K562 (cell line): ENCODE measurements around the gene SGSH. TPM values are rescaled to one million over a fixed set of nuclear protein-coding genes. Genes with fewer than 3 reads are reported as not detected.
A peak's percentile ranks its signal among the peaks of the same experiment; 100 is the strongest.

Experiments used
- ATAC-seq: fragments of 200-7000 bp; cut with Tn5 transposase; 3 replicates; pipeline ENCODE4 v1.9.1; 2020; ENCODE audit warnings: moderate library complexity
- BruUV-seq: library from RNA; stranded (reverse); fragments of 400-500 nt; replicated peaks from 2 replicates; lab custom pipeline; 2021; lab: Mats Ljungman, UMichigan
- CTCF ChIA-PET: fragments of 300-600 bp; formaldehyde crosslinking; extraction: SDS; loops from one replicate; lab custom pipeline; 2021; ENCODE audit warnings: low intra/inter-chr PET ratio; lab: Yijun Ruan, JAX
- POLR2A ChIA-PET: fragments of 300-600, 350-650 bp; sonication (Branson Sonifier 250); formaldehyde crosslinking; extraction: SDS; loops from one replicate; lab custom pipeline; 2021; ENCODE audit warnings: antibody characterized with exemption, inconsistent platforms; lab: Yijun Ruan, JAX
- DNase-seq, 4 experiments: peaks; one replicate each; pipeline versions ENCODE4 v3.0.0 to v3.0.0-alpha.2; 2011 to 2018; ENCODE audit warnings: low spot score in 3 of 4, mixed read lengths in 3 of 4; ENCODE audit errors: extremely low read depth in 1 of 4
- FAIRE-seq: peaks from 2 replicates; lab custom pipeline; 2011; peaks lifted over from hg19 to GRCh38; lab: Jason Lieb, UNC
- H2AFZ ChIP-seq: 2 replicates; pipeline ENCODE4 v1.6.0; 2011; ENCODE audit warnings: low read depth, low read length, control low read depth, inconsistent platforms
- H3K27ac ChIP-seq: fragments of 200-600 bp; 3 replicates; pipeline ENCODE4 v1.8.0; 2011; ENCODE audit warnings: low read depth, mild to moderate bottlenecking, control low read depth, inconsistent platforms, low read length, moderate library complexity, mixed read lengths; ENCODE audit errors: extremely low read depth
- H3K27me3 ChIP-seq, 2 experiments: fragments of 300-600 bp in 1 of 2; 2 replicates in 1 of 2; 3 replicates in 1 of 2; pipeline versions ENCODE4 v1.6.0 to v1.8.0; 2011; ENCODE audit warnings: inconsistent platforms in 2 of 2, low read length in 2 of 2, mild to moderate bottlenecking in 1 of 2, mixed read lengths in 1 of 2, moderate library complexity in 1 of 2; ENCODE audit not compliant: control insufficient read depth in 2 of 2, insufficient read depth in 2 of 2
- H3K36me3 ChIP-seq: fragments of 300-600 bp; 3 replicates; pipeline ENCODE4 v1.8.0; 2011; ENCODE audit warnings: mild to moderate bottlenecking, low read length, inconsistent platforms; ENCODE audit not compliant: control insufficient read depth, insufficient read depth
- H3K4me1 ChIP-seq, 2 experiments: fragments of 200-600 bp in 1 of 2; replicated peaks in 1 of 2; 2 replicates in 1 of 2; 3 replicates in 1 of 2; pipeline versions ENCODE4 v1.5.1 to v1.8.0; 2011; ENCODE audit warnings: inconsistent platforms in 2 of 2, low read length in 2 of 2, mild to moderate bottlenecking in 1 of 2, mixed read lengths in 1 of 2, moderate library complexity in 1 of 2; ENCODE audit not compliant: control insufficient read depth in 2 of 2, insufficient read depth in 2 of 2
- H3K4me2 ChIP-seq: 2 replicates; pipeline ENCODE4 v1.6.1; 2011; ENCODE audit warnings: low read length, control low read depth, inconsistent platforms, mixed read lengths; ENCODE audit not compliant: insufficient read depth
- H3K4me3 ChIP-seq: fragments of 200-600 bp; sonication (generic), shearing (Covaris generic); 2 replicates; pipeline ENCODE4 v1.5.1; 2016; ENCODE audit warnings: control low read depth, inconsistent platforms
- H3K79me2 ChIP-seq: fragments of 200-600 bp; 3 replicates; pipeline ENCODE4 v1.8.0; 2011; ENCODE audit warnings: low read length, inconsistent platforms; ENCODE audit not compliant: control insufficient read depth, insufficient read depth
- H3K9ac ChIP-seq, 2 experiments: 2 replicates each; pipeline versions ENCODE4 v1.6.0 to v1.6.1; 2011; ENCODE audit warnings: low read depth in 2 of 2, low read length in 2 of 2, control low read depth in 1 of 2, inconsistent platforms in 1 of 2, mild to moderate bottlenecking in 1 of 2, mixed read lengths in 1 of 2; ENCODE audit not compliant: insufficient read depth in 1 of 2
- H3K9me1 ChIP-seq: one replicate; pipeline ENCODE4 v1.6.0; 2011; ENCODE audit warnings: inconsistent platforms, mild to moderate bottlenecking, low read length, moderate library complexity; ENCODE audit not compliant: control insufficient read depth, insufficient read depth
- H3K9me3 ChIP-seq: replicated peaks from 2 replicates; pipeline ENCODE4 v1.5.1; 2011; ENCODE audit warnings: low read depth, low read length, inconsistent platforms; ENCODE audit not compliant: control insufficient read depth, insufficient read depth
- H4K20me1 ChIP-seq: replicated peaks from 2 replicates; pipeline ENCODE4 v1.6.1; 2011; ENCODE audit warnings: low read length, inconsistent platforms, mixed read lengths; ENCODE audit not compliant: control insufficient read depth, insufficient read depth
- CREM ChIP-seq: IDR thresholded peaks from 2 replicates; pipeline ENCODE4 v1.6.1; 2014; ENCODE audit warnings: antibody characterized with exemption, low read depth
- IRF1 ChIP-seq: sonication (generic); formaldehyde crosslinking; IDR thresholded peaks from 2 replicates; pipeline ENCODE4 v1.8.0; 2022; ENCODE audit warnings: missing genetic modification reagents, mild to moderate bottlenecking, borderline replicate concordance
- TGIF2 ChIP-seq: sonication (generic); formaldehyde crosslinking; IDR thresholded peaks from 2 replicates; pipeline ENCODE4 v1.8.1; 2022; ENCODE audit warnings: mild to moderate bottlenecking, missing genetic modification reagents, moderate library complexity
- VEZF1 ChIP-seq: fragments of 200-800 bp; sonication (Bioruptor generic); IDR thresholded peaks from 2 replicates; pipeline ENCODE4 v1.6.1; 2017; ENCODE audit warnings: missing genetic modification characterization, missing compliant biosample characterization
- ZBTB1 ChIP-seq: sonication (generic); formaldehyde crosslinking; IDR thresholded peaks from 2 replicates; pipeline ENCODE4 v1.8.1; 2023; ENCODE audit warnings: missing genetic modification reagents, low read depth, mild to moderate bottlenecking, borderline replicate concordance
- ZNF124 ChIP-seq: sonication (generic); formaldehyde crosslinking; IDR thresholded peaks from 2 replicates; pipeline ENCODE4 v1.8.1; 2022; ENCODE audit warnings: missing genetic modification reagents
- WGBS: fragments of 100-300 bp; shearing (Covaris generic); methylation state at CpG from one replicate; pipeline ENCODE4 v1.1.6; 2016; ENCODE audit warnings: low coverage, mixed read lengths; ENCODE audit not compliant: insufficient coverage; ENCODE audit errors: missing lambda C conversion rate; 5-methylcytosine and 5-hydroxymethylcytosine counted together
- in situ Hi-C: fragments of 300-500 bp; cut with MboI; formaldehyde crosslinking; loops from 4 replicates; pipeline ENCODE4 v1.15.0; 2018; ENCODE audit warnings: inconsistent platforms, mixed read lengths
- intact Hi-C: fragments of 100-400 bp; cut with micrococcal nuclease; formaldehyde crosslinking; loops from 2 replicates; pipeline ENCODE4 v1.14.2; 2022
- polyA plus RNA-seq, 8 experiments: library from polyadenylated mRNA; depleted of rRNA in 4 of 8; stranded (reverse) in 5 of 8; unstranded in 3 of 8; fragments of >200 nt; fragmentation: Nextera tagmentation in 2 of 8; fragmentation: Illumina TruSeq in 1 of 8; extraction: Ambion mirVana in 2 of 8; extraction: Trizol in 1 of 8; gene quantifications; 2 replicates each; pipeline versions ENCODE4 v1.2.1 to v1.2.3, GENCODE V29; 2011 to 2014; ENCODE audit warnings: inconsistent platforms in 1 of 8, missing spikeins in 1 of 8
- total RNA-seq, 7 experiments: library from RNA; depleted of rRNA in 6 of 7; stranded (reverse); fragments of >200 nt in 6 of 7; fragmentation: Illumina TruSeq in 2 of 7; extraction: Trizol in 2 of 7; gene quantifications; 2 replicates each; pipeline versions ENCODE4 v1.2.1 to v1.2.3, GENCODE V29; 2011 to 2021; ENCODE audit warnings: low replicate concordance in 1 of 7

The SGSH gene
- total and polyA plus RNA-seq, 9 of the 15 experiments (the other 6 are each of a cell fraction or from before 2014, with no cell fraction given) = 0.25 to 15.7 (median 4.9) TPM

- no peaks in the 10 kb centered on the region for H4K20me1 ChIP-seq
- H3K36me3 ChIP-seq = no peaks in the 10 kb centered on the region
- no peak overlapping the region for H2AFZ ChIP-seq
- no peak overlapping the region for H3K27ac ChIP-seq
- H3K4me2 ChIP-seq = no peak overlapping the region
- intact Hi-C loops (no loop called here), in situ Hi-C loops (no loop called here)
- H3K9ac ChIP-seq = no peak overlapping the region; a peak in 1 of 4 replicates
- BruUV-seq = no TSS peak
- WGBS = 14% methylated on average over 5 of the region's 5 CpGs
- H3K79me2 ChIP-seq = no peaks in the 10 kb centered on the region
- peaks cover 0 to 3% of the 10 kb centered on the region in 2 experiments; a peak in 2 of 5 replicates for H3K4me1 ChIP-seq
- POLR2A ChIA-PET = interaction anchor here (0.6 to 1.1 kb wide), 3 partner anchors 15 to 333 kb away, joined by 3 to 4 read pairs (median 3); no protein-coding TSS in a partner anchor
- peaks cover 23 to 60% of the 10 kb centered on the region in 2 experiments for H3K27me3 ChIP-seq
- H3K4me3 ChIP-seq = no peak overlapping the region
- no peaks in the 10 kb centered on the region for H3K9me1 ChIP-seq
- ATAC-seq = no peak
- no peaks in the 10 kb centered on the region for H3K9me3 ChIP-seq
- no peak for TF ChIP-seq ZNF124 (CRISPR knock-in tag)
- no peak for TF ChIP-seq IRF1
- TF ChIP-seq CREM = peak; percentile 36; the same call in 1 of the 2 replicates
- TF ChIP-seq TGIF2 = no peak
- TF ChIP-seq VEZF1 (CRISPR knock-in tag) = 0 out of 2 replicates have a peak, but pooled peaks have one; percentile 28
- TF ChIP-seq ZBTB1 (CRISPR knock-in tag) = no peak
- FAIRE-seq = no peak
- CTCF ChIA-PET = interaction anchor here (0.6 kb wide), 1 partner anchor 187 kb away, joined by 4 read pairs; no protein-coding TSS in a partner anchor
- no peak for DNase-seq
Observed at GRCh38 chr17:80168371-80168770, 51.8 kb downstream of the SGSH start.
